CD4-positive, alpha-beta T cell treated with Interleukin-15 for 4 hours (primary cell): ENCODE data around the gene MSRB3.

Experiments used
- DNase-seq: peaks from one replicate; pipeline ENCODE4 v3.0.0-alpha.2; 2020; ENCODE audit warnings: low spot score

MSRB3 gene

DNA sequence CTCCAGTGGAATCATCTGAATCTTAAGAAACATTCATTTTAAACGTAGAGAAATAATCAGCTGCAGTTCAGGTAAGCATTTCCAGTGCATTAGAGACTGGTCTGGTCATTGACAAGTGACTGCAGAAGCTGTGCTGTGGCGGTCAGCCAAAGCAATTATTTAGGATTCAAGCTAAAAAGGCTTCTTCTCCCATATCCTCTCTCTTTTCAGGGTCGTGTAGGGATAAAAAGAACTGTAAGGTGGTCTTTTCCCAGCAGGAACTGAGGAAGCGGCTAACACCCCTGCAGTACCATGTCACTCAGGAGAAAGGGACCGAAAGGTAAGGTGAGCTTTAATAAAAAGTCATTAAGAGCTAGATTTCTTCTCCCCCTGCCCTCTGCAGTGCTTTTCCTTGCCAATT, 48.1 kb downstream of the MSRB3 start:
- no peak for DNase-seq

DNA sequence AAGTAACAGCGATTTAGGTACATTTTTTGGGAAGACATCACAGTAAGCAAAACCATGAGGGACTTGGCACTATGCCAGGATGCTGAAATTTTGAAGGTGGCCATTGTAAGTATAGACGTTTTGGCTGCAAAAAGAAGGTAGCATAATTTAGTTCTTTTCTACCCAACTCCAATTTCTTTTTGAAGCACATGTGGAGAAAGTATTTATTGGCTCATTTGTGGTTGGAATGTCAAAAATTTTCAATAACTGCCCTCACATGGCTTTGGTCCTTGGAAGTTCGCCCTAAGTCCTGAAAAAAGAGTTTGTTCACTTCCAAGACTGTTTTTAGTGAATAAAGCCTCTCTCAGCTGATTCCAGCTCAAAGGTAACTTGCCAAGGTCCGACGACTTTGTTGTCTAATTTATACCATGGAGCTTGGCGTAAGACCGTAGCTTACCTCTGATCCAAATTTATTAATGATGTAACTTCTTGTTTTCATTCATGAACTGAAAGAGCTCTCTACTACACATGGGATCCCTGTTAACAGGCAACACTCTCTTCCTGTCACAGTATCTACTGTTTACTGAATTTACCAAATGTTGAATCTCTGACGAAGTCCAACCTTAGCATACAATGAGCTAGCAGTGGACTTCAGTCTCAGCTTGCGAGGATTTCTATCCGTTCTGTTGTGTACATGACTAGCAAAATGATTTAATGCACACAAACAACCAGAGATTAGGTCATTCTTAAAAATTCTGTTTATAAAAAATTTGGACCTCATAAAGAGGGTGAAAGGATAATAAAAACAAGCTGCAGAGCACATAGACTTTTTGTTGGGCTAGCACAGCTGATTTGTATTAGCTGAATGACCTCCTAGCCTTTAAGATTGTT, 49.0 kb downstream of the MSRB3 start:
- no peak for DNase-seq

DNA sequence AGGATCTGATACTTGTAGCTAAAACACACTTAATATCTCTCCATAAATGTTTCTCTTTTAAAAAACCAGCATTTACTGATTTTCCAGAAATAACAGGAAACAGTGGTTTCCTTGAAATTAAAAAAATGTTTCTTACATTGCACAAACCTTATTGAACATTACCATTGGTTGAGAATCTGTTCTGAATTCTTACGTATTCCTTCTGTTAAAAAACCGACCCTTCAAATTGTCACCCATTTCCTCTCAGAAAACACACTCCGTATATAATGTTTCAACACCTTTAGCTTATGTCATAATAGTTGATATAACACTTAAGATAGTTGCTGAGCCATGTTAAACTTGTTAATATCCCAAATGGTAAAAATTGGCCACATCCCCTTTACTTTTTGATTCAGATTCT, 51.2 kb downstream of the MSRB3 start:
- no peak for DNase-seq

DNA sequence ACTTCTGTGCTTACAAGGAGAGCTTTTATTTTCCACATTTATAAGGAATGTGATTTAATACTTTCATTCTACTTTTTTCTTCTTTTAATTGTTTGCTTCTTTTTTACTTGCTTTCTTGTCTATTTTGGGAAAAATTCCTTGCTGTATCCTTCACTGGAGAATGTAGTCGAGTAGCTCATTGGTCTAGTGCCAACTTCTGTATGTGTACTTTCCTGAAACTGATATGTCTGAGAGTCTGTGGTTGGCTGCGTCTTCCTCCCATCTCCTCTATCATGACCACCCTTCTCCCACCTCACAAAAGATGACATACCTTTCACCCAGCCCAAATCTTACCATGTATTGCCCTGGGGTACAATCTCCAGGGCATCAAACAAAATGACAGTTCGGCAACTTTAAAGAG, 51.8 kb downstream of the MSRB3 start:
- no peak for DNase-seq

DNA sequence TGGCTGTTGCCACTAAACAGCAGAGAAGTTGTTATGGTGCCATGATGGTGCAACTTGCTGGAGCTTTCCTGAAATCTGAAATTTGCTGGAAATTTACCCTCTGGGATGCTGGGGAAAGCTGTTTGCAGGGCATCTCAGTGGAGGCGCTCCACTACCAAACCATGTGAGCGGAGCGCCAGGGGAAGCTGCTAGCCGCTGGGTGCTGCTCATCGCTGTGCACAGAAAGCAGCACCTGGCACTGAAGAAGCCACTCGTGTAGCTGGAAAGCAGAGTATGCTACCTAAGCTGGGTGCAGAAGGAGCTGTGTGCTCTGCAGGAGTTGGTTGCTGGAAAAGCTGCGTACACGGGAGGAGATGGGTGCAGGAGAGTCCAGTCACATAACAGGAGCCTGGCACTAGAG, 53.0 kb downstream of the MSRB3 start:
- no peak for DNase-seq

DNA sequence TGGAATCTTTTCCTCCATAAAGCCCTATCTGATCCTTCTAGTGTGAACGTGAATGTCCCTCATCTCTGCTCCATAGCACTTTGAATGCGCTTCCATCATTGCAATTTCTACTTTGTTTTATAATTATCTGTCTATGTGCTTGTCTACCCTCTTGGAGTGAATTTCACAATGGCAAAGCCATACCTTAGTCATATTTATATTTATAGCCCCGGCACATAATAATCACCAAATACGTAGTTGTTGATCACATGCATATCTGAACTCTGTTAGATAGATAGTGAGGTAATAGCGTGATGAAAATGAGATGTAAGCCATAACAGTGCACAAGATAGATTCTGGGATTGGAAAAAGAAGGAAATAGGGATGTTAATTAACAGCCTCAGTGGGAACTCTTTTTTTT, 55.2 kb downstream of the MSRB3 start:
- DNase-seq: no peak

DNA sequence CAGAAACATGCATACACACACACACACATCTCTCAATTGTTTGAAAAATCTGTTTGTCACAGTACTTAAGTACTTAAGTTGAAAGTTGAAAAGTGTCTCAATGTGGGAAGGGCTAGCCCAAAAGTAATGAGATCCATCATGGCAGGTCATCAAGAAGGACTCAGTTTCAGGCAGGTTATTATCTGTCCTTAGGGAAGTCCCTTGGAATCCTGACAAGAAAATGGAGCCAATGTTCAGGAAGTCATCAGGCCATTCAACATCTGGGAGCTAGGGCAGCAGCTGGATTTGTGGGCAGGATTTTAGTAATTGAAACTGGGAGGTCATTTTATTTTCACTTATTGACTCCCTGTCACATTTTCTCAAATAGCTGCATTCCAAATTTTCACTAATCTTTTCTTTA, 56.0 kb downstream of the MSRB3 start:
- no peak for DNase-seq

DNA sequence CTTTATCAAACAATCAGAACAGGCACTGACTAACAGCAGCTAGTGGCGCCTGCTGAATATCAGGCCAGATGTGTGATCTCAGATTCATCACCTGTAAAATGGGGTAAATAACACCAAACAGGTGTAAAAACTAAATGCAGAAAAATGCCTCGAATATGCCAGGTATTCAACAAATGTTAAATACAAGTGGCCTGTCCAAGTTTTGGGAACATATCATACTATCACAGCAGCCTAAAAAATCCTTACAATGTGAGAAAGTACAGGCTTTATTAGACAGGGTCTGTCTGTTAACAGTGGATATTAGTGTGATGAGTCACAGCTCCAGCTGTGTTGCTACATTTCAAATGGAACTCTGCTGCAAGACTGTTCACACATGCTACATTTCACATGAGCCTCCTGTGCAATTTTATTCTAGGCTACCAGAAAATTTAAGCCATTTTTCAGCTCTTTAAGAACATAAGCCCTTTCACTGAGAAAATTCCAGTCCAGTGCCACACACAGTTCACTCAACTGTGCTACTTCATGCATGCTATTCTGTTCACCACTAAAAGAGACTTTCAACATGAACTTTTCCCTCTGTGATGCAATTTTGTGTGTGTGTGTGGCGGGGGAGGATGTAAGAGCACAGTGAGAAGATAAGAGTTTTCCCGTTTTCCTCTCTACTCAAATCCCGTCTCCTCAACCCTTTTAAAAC, 56.7 kb downstream of the MSRB3 start:
- DNase-seq: no peak

DNA sequence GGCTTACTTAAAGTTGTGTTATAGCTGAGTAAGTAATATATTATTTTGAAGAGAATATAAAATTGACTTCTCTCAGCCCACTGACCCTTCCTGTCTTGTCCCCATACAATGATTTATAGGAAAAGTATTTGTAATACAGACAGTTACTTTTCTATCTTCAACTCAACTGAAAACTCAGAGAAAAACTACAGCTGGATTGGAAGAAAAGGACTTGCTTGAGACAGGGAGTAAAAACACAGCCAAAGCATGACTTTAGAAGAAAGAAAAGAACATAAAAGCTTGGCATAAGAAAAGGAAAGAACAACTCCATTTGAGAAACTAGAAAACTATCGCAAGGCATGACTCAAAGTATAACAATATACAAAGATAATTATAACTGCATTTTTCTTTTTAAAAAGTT, 57.5 kb downstream of the MSRB3 start:
- DNase-seq: no peak

DNA sequence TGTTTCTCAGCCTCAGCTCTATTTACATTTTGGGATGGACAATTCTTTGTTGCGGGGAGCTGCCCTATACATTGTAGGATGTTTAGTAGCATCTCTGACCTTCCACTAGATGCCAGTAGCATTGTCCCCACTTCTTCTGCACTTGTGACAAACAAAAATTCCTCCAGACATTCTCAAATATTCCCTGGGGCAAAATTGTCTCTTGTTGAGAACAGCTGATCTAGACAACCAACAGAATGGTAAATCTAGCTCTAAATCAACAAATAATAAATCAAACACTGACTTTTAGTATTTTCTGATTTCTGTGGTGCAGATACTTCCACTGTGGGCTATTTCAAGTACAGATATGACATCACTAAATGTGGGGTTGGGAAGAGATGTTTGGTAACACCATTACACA, 60.7 kb downstream of the MSRB3 start:
- DNase-seq: no peak

DNA sequence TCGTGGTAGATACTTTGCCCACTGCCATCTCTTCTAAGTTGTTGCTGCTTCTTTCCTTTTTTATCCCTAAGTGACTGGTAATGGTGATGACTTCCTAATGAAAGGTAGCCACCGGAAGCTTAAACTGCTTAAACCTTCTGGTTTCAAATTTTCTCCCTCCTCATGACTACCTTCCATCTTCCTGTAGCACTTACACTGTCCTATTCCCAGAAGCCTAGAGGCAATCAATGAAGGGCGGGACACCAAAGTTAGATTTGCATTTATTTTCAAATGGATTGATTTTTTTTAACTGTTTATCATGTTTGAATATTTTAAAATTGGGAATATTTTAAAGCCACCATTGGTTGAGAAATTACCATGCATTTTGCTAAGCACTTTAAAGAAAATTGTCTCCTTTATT, 64.7 kb downstream of the MSRB3 start:
- DNase-seq: no peak

DNA sequence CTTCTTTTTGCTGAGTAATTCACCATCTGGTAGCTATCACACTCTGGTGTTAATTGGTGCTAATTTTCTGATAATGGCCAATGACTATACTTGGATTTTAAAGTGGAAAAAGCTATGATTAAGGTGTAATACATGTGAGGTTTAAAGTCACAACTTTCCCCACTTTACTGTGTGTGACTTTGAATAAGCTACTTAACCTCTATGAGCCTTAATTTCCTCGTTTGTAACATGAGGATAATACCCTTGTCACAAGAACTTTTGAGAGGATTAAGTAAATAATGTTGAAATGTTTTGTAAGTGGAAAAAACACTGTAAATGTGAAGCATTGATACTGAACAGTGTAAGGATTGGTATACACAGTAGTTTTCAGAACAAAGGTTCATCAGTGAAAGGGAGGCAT, 65.3 kb downstream of the MSRB3 start:
- no peak for DNase-seq

DNA sequence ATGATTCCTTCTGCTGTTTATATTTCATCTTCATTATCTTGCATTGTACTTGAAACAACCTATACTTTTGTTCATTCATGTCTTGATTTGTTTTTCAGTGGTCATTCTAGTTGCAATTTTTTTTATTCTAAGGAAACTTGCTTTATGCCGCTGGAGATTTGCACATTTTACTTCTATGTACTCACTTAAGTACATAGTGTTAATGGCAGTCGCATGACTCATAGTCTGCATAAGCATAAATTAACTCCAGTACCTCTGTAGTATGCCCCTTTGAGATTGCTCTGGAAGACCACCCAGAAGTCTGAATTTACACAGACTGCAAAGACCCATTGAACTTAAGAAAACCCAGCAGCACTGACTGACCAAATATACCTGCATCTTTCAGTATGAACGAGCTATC, 77.0 kb downstream of the MSRB3 start:
- DNase-seq: no peak

DNA sequence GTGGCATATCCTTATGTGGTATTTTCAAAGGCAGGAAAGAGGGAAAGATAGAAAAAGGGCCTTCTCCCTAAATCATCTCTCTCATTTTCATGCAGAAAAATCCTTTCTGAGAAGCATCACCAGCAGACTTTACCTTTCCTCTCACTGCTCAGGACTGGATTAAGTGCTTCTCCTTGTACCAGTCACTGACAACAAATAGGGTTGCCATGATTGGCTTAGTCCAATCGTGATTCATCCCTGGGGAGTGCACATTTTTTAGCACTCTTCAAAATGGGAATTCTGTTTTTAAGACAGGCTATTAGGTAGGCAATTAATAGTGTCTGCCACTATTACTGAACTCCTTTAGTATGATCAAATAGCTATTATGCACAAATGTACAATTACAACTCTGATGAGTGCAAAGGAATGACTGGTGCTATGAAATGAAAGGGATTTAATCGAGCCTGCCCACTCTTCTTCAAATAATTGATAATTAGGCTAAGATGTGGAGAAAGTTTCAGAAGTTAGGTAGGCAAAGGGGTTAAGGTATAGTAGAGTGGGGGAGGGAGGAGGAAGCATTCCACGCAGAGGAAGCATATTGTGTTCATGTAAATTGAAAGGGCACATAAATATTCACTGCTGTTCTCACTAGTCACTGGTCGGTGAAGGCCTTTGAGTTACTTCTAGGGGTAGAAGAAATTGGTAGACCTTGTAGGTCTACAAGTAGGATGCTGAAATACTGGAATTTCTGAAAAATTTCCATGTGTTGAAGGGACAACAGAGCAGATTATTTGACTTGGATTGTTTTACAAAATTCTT, 84.0 kb downstream of the MSRB3 start:
- DNase-seq: no peak

DNA sequence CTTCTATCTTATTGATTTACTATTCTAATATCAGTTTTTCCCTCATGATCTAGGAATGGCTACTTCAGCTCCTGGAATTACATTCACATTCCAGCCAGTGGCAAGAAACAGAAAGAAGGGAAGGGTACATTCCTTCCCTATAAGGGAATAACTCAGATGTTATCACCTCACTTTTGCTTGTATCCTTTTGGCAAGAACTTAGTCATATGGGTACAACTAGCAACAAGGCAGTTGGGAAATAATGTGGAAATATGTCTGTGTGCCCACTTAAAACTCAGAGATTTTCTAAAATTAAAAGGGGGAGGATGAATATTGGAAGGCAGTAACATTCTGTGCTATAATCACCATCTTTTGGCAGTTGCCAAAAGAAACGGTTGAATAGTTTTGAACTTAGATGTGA, 85.6 kb downstream of the MSRB3 start:
- DNase-seq: no peak

DNA sequence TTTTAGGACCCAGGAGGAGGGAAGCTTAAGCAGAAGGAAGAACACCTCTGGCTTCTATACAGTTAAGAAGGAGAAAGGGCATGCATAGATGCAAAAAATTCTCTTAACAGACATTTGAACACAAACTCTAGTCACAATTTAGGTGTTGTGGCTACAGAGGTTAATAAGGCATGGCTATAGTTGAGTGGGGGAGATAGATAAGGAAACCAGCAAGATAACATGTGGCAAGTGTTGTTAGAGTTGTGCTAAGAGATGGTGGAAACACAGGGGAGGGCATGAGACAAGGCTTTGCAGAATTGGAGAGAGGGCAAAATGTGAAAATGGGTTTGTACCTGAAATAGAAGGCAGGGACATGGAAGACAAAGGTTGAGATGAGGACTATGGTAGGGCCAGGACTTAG, 88.9 kb downstream of the MSRB3 start:
- DNase-seq: no peak

DNA sequence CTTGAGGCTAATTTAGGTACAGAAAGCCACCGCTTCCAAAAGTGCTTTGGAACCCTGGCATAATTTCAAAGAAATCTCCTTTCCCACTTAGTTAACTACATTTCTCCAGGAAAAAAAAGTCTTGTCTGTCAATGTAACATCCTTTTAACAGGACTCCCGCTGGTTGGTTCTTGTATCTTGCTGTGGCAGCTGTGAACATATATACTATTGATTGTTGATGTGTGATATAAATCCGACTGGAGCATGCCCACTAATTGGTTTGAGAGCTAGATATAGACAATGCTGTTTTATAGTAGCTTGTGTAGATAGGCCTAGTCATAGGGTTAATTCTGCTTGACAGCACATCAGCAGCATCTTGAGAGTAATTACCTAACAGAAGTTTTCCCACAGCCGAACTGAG, 89.6 kb downstream of the MSRB3 start:
- DNase-seq: no peak

DNA sequence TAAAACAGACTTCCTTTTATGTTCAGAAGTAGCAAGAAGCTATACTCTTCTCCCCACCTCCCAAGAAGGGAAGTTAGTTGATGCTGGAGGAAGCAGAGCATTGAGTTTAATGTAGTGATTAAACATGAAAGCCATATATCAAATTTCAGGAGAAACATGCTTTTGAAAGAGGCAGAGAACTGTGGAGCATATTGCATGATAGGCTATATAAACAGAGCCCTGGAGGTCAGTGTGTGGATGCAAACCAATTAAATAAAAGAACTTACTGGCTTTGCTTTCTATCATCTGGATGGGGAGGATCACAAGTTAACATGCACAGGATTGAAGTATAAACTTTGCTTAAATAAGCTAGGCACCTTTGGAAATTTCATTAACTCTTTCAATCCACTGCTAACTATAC, 94.1 kb downstream of the MSRB3 start:
- no peak for DNase-seq

DNA sequence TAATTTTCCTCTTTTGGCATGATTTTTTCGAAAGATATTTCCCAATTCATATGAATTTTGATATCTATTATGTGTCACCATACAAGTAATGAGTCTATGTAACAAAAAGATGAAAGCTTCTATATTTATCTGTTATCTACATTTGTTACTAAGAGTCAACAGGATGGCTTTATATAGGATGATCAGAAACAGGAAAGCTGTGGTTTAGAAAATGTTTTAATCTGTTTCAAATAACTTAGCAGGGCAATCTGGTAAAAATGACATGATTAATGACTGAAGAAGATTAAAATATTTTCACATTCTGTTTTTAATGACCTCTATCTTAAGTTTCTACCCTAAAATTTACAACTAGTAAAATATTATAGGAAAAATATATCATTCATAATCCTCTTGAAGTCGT, 105.8 kb downstream of the MSRB3 start:
- DNase-seq: no peak

DNA sequence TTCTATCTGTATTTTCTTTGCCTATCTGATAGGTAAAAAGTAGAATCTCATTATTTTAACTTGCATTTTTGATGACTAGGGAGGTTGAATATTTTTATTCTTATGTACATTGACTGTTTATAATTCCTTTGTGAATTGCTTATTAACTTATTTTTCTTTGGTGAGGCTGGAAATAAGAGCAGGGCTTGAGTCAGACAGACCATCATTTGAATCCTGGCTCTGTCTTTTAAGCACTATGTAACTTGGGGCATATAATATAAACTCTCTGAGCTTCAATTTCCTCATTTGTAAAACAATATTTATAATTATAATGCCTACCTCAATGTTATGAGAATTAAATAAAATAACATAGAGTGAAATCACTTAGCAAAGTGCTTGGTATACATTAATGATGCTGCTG, 108.9 kb downstream of the MSRB3 start:
- no peak for DNase-seq

DNA sequence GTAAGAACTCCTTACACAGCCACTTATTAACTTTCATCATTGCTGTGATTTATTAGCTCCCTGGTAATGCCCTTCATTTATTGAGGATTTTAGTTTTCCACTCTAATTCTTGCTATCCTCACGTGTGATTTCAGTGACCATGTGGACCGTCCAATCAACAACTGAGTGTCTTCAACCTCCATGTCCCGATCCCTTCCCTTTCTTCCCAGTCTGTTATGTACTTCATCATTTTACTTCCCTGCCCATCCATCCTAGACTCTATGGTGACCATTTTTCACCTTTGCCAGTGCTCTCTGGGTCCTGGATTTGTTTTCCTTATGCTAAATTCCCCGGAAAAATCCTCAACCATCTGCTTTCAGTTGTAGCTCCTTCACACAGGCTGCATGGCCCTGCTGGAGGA, 111.0 kb downstream of the MSRB3 start:
- DNase-seq: no peak

DNA sequence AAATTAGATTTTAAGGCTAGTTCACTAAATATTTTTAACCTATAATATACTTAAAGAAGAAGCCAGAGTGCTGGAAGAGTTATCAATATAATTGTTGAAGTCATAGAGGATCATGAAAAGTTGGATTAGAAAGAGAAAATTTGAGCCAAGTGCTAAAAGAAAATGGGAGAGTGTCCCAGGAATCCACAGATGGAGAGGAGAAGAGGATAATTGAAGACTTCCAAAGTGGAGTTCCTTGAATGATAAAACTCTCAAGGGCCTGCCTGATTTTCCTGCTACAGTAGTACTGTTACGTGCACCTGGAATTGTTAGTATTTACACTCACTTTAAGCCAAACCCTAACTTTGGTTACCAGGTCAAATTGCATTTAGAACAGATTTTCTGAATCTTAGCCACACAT, 113.2 kb downstream of the MSRB3 start:
- no peak for DNase-seq

DNA sequence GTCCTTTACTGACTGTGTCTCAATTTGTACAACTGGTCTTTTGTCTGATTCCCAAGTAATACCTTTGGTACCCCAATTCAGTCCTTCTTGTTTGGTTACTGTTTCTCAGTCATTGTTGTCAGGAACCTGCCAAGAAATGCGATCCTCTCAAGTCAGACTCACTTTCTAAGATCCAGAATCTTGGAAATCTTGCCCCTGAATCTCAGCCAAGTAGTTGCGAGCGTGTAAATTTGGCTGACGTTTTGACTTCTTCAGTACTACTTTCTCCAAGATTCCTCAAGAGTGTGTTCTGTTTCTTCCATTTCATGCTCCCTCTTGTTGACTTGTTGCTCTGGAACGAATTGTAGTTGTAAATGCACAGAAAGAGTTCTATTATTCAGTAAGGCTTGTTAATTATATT, 114.0 kb downstream of the MSRB3 start:
- DNase-seq: no peak
